ENCODE measurements around the gene BRF1.

BRF1 gene

DNA sequence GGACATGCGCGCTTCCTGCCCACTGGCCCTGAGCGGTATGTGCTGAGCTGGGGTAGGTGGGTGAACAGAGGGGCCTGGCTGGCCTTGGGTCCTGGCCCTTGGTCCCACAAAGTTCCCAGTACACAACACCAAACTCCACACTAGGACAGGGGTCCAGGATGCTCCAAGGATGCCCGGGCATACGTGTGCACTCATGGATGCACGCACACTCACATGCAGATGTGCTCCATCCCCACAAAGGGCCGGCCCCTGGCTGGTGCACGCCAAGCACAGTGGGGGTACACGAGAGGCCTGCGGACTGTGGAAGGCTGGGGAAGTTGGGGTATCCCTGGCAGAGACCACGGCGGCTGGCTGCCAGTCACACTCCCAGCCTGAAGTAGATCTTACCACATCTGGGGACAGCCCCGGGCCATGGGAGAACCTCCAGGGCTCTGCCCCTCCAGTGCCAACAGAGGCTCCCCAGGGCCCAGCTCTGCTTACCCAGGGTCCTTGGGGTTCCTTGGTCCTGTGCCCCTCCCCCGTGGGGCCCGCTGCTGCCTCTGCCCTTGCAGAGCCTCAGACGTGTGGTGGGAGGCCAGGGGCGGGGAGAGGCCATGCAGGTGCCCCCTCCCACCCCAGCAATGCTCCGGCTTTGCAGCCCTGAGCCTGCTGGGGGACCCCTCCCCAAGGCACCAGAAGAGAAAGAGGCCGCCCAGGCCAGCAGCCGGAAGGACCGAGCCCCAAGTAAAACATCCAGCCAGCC is 95.7 kb downstream of the BRF1 start:
- TF ChIP-seq EZH2phosphoT487 (conservative IDR thresholded peaks at IDR 0.05; ENCODE audit: low read length): no peak
- TF ChIP-seq, protein P1, sequence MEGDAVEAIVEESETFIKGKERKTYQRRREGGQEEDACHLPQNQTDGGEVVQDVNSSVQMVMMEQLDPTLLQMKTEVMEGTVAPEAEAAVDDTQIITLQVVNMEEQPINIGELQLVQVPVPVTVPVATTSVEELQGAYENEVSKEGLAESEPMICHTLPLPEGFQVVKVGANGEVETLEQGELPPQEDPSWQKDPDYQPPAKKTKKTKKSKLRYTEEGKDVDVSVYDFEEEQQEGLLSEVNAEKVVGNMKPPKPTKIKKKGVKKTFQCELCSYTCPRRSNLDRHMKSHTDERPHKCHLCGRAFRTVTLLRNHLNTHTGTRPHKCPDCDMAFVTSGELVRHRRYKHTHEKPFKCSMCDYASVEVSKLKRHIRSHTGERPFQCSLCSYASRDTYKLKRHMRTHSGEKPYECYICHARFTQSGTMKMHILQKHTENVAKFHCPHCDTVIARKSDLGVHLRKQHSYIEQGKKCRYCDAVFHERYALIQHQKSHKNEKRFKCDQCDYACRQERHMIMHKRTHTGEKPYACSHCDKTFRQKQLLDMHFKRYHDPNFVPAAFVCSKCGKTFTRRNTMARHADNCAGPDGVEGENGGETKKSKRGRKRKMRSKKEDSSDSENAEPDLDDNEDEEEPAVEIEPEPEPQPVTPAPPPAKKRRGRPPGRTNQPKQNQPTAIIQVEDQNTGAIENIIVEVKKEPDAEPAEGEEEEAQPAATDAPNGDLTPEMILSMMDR (IDR thresholded peaks at IDR 0.05; ENCODE audit: insufficient read depth, low read length, poor library complexity, severe bottlenecking): no peak
- H3K9me2 ChIP-seq (replicated peaks; ENCODE audit: insufficient read depth, low read length): no peaks in the 10 kb centered on the region
- no peak overlapping the region for H3K4me3 ChIP-seq (ENCODE audit: insufficient read depth, low read length, poor library complexity, severe bottlenecking)
- no peaks in the 10 kb centered on the region for H3K27me3 ChIP-seq (ENCODE audit: low read length)
- no peaks in the 10 kb centered on the region for H3K79me2 ChIP-seq (ENCODE audit: insufficient read depth, low read length)
- H3K9me3 ChIP-seq (ENCODE audit: insufficient read depth, low read length): no peaks in the 10 kb centered on the region
- H3K9ac ChIP-seq (ENCODE audit: low read length): no peak overlapping the region
- no peak overlapping the region for H2AFZ ChIP-seq (ENCODE audit: low read depth, low read length, severe bottlenecking)
- H3K36me3 ChIP-seq (ENCODE audit: low read length): no peaks in the 10 kb centered on the region
- H3K27ac ChIP-seq (ENCODE audit: low read depth, low read length): no peak overlapping the region
- no peak overlapping the region for H3K4me2 ChIP-seq (ENCODE audit: low read depth, low read length, poor library complexity, severe bottlenecking)
- H4K20me1 ChIP-seq (ENCODE audit: low read depth, low read length): no peaks in the 10 kb centered on the region
- no peaks in the 10 kb centered on the region for H3F3A ChIP-seq (ENCODE audit: insufficient read depth)

DNA sequence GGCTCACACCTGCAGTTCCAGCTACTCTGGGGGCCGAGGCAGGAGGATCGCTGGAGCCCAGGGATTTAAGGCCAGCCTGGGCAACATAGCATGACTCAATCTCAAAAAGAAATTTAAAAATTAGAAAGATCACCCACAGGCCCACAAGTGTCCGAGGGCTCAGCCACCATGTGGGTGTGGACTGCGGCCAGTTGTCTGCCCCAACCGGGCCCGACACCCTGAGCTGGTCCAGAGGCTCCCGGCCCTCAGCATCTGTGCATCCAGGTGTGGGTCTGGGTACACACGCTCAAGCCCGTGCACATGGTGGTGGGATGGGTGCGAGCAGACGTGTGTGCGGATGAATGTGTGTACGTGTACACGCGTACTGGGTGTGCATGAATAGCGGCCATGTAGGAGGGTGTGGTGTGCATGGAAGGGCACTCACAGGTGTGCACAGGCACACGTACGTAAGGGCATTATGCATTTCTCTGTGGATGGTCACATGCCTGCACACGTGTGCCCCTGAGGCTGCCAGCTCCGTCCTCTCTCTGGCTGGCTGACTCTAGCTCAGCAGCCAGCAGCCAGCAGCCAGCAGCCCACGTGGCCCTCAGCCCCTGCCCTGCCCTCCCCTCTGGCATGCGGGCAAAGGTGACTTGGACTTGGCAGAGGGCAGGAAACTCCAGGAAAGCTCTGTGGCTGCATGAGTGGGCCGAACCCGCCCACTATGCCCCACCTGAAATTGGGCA is 96.4 kb downstream of the BRF1 start:
- no peak overlapping the region for H2AFZ ChIP-seq (ENCODE audit: low read depth, low read length, severe bottlenecking)
- H3K4me3 ChIP-seq (ENCODE audit: insufficient read depth, low read length, poor library complexity, severe bottlenecking): no peak overlapping the region
- no peaks in the 10 kb centered on the region for H3K79me2 ChIP-seq (ENCODE audit: insufficient read depth, low read length)
- no peaks in the 10 kb centered on the region for H3F3A ChIP-seq (ENCODE audit: insufficient read depth)
- no peak overlapping the region for H3K27ac ChIP-seq (ENCODE audit: low read depth, low read length)
- H3K9me3 ChIP-seq (ENCODE audit: insufficient read depth, low read length): no peaks in the 10 kb centered on the region
- no peak overlapping the region for H3K4me2 ChIP-seq (ENCODE audit: low read depth, low read length, poor library complexity, severe bottlenecking)
- no peaks in the 10 kb centered on the region for H3K27me3 ChIP-seq (ENCODE audit: low read length)
- H4K20me1 ChIP-seq (ENCODE audit: low read depth, low read length): no peaks in the 10 kb centered on the region
- H3K9ac ChIP-seq (ENCODE audit: low read length): no peak overlapping the region
- TF ChIP-seq EZH2phosphoT487 (conservative IDR thresholded peaks at IDR 0.05; ENCODE audit: low read length): no peak
- TF ChIP-seq, protein P1 (IDR thresholded peaks at IDR 0.05; ENCODE audit: insufficient read depth, low read length, poor library complexity, severe bottlenecking): no peak
- H3K36me3 ChIP-seq (ENCODE audit: low read length): no peaks in the 10 kb centered on the region
- no peaks in the 10 kb centered on the region for H3K9me2 ChIP-seq (replicated peaks; ENCODE audit: insufficient read depth, low read length)

DNA sequence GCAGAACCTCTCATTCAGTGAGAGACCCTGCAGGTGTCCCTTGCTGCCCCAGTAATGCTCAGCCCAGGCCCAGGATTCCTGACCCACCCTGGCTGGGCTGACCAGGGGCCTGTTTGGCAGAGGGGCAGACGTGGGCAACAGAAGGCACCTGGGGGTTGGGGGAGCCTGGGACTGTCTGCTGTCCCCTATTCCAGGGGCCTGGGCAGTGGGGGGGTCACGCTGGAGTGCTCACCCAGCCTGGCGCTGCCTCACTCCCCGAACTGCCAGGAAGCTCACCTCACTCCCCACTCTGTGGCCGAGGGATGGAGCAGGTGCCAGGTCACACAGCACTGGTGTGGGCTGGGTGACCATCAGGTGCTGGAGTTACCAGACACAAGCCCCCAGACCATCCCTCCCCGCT is 97.1 kb downstream of the BRF1 start:
- H3F3A ChIP-seq (ENCODE audit: insufficient read depth): no peaks in the 10 kb centered on the region
- H3K36me3 ChIP-seq (ENCODE audit: low read length): no peaks in the 10 kb centered on the region
- H3K27ac ChIP-seq (ENCODE audit: low read depth, low read length): no peak overlapping the region
- no peaks in the 10 kb centered on the region for H3K9me2 ChIP-seq (replicated peaks; ENCODE audit: insufficient read depth, low read length)
- no peaks in the 10 kb centered on the region for H3K27me3 ChIP-seq (ENCODE audit: low read length)
- H3K79me2 ChIP-seq (ENCODE audit: insufficient read depth, low read length): no peaks in the 10 kb centered on the region
- no peaks in the 10 kb centered on the region for H3K9me3 ChIP-seq (ENCODE audit: insufficient read depth, low read length)
- no peak overlapping the region for H3K4me2 ChIP-seq (ENCODE audit: low read depth, low read length, poor library complexity, severe bottlenecking)
- H3K4me3 ChIP-seq (ENCODE audit: insufficient read depth, low read length, poor library complexity, severe bottlenecking): no peak overlapping the region
- no peaks in the 10 kb centered on the region for H4K20me1 ChIP-seq (ENCODE audit: low read depth, low read length)
- H3K9ac ChIP-seq (ENCODE audit: low read length): no peak overlapping the region
- no peak for TF ChIP-seq EZH2phosphoT487 (conservative IDR thresholded peaks at IDR 0.05; ENCODE audit: low read length)
- TF ChIP-seq, protein P1 (IDR thresholded peaks at IDR 0.05; ENCODE audit: insufficient read depth, low read length, poor library complexity, severe bottlenecking): no peak
- H2AFZ ChIP-seq (ENCODE audit: low read depth, low read length, severe bottlenecking): no peak overlapping the region

All from SU-DHL-6 (cell line).